Left ventricle myocardium superior (tissue), 1 donor: Measurements from ENCODE around the gene PPP4R3B. TPM values are rescaled to one million over a fixed set of nuclear protein-coding genes. Genes with fewer than 3 reads are reported as not detected.

Experiments
- ATAC-seq: fragments of 200-7000 bp; cut with Tn5 transposase; one replicate; pipeline ENCODE4 v1.9.1; 2020; ENCODE audit warnings: mild to moderate bottlenecking, moderate library complexity
- DNase-seq: peaks from one replicate; pipeline ENCODE4 v3.0.0-alpha.2; 2020
- intact Hi-C: fragments of 100-400 bp; cut with micrococcal nuclease; formaldehyde crosslinking; loops from one replicate; pipeline ENCODE4 v1.11.0; 2022
- total RNA-seq: library from RNA; stranded (reverse); fragmentation: NEBNext Ultra II Directional; extraction: Animal tissue kit (Norgen Biotek cat#: 25700); gene quantifications from one replicate; pipeline ENCODE4 v1.2.1, GENCODE V29; 2021
- donor health status: DM: no; HTN: yes; CAD: no; lungs with severe emphysema.

PPP4R3B gene
- total RNA-seq, 1 donor from 2014 or later = 30.3 TPM

GRCh38 chr2:55526174-55526573 is 91.2 kb downstream of the PPP4R3B start:
- no peak for DNase-seq
- intact Hi-C loops = no loop called here
- no peak for ATAC-seq

DNA sequence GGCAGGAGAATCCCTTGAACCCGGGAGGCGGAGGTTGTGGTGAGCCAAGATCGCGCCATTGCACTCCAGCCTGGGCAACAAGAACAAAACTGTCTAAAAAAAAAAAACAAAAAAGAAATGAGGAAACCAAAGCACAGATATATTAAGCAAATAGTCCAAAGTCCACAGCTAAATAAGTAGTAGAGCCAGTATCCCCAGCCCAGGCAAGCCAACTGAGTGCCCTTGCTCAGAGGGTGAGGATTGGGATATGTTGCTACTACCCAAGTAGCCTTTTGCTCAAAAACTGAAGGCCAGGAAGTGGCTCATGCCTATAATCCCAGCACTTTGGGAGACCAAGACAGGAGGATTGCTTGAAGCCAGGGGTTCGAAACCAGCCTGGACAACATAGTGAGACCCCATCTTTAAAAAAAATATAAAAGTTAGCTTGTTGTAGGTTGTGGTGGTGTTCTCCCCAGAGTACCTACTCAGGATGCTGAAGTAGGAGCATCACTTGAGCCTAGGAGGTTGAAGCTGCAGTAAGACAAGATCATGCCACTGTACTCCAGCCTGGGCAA is 92.5 kb downstream of the PPP4R3B start:
- intact Hi-C loops = no loop called here
- DNase-seq (no peak), ATAC-seq (no peak)

GRCh38 chr2:55519938-55520885 is 97.2 kb downstream of the PPP4R3B start:
- intact Hi-C loops = no loop called here
- DNase-seq (no peak), ATAC-seq (peak; percentile 29)

- ATAC-seq (peak; percentile 13), DNase-seq (peak; percentile 32)
- intact Hi-C loops = no loop called here
Observed at GRCh38 chr2:55518841-55519165, 98.6 kb downstream of the PPP4R3B start.

DNA sequence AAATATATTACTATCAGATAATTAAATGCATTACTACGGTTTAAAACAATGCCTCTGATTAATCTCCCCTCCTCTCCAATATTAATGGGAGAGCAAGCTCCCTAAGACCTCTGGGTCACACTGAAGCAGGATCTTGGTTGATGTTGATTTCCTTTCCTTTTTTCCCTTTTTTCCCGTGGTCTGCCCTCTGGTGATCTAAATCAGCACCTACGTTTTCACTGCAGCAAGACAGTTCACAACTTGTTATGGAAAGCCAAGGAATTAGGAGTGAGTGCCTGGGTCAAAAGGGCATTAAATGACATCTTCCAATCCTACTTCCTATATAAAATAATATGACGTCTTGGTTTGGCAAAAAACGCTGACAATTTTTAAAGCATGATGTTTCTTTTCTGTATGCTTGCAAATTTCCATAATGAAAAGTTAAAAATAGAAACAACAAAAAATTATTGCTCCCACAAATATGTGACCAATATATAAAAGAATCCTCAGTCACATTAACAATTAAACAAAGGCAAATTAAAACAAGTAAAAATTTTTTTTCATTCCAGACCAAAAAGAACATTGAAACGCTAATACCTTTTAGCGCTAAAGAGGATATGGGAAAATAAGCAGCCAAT is 105.8 kb downstream of the PPP4R3B start:
- intact Hi-C loops = no loop called here
- no peak for DNase-seq
- ATAC-seq = no peak

DNA sequence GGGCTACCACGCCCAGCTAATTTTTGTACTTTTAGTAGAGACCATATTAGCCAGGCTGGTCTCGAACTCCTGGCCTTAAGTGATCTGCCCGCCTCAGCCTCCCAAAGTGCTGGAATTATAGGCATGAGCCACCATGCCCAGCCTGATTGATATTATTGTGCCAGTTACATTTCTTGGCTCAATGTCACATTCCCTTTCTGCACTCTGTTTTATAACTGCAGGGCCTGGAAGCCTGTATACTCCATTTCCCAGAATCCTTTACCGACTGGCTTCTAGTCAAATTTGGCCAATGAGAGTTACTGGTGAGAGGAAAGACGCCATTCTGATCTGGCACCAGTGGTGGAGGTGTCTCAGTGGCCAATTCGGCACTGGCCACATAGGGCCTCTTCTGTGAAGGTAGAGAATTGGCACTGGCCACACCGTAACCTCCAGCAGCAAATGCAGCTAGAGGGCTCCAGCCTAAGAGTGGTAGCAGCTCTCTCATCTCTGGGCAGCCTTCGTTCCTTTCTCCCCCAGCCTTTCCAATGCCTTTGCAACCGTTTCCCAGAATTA is 114.8 kb downstream of the PPP4R3B start:
- intact Hi-C loops = no loop called here
- DNase-seq (no peak), ATAC-seq (no peak)

GRCh38 chr2:55500025-55500424 is 117.4 kb downstream of the PPP4R3B start:
- DNase-seq = no peak
- intact Hi-C loops = no loop called here
- ATAC-seq = no peak

DNA sequence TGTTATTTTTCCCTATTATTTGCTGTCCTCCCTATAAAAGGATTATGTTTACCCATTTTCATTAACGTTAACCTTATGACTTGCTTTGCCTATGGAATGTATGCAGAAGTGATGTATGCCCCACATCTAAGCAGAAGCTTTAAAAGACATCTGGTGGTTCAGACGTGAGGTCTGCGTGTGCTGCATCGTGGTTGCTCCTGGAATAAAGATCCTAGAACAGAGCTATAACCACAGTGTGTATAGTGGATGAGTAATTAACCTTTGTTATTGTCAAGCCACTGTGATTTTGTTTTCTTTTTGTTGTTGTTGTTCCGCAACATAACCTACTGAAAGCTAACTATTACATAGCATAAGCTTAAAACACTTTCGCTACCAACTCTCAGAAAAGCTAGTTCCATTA is 118.8 kb downstream of the PPP4R3B start:
- intact Hi-C loops = no loop called here
- ATAC-seq = no peak
- no peak for DNase-seq

Other genes with a start within 250 kb of the PPP4R3B start
- gene CCDC88A, start 197.8 kb downstream of the PPP4R3B start, total RNA-seq = 15.8 TPM
- 20.1 TPM for gene CFAP36, start 97.9 kb downstream of the PPP4R3B start, total RNA-seq
- gene PNPT1, start 76.2 kb upstream of the PPP4R3B start, total RNA-seq = 22.2 TPM